ENCODE data around the gene CBY3. TPM values are rescaled to one million over a fixed set of nuclear protein-coding genes. Genes with fewer than 3 reads are reported as not detected.
"Not testable (repeated sequence)": the region's sequence is repeated elsewhere in the genome, so short reads cannot be mapped to it uniquely, and the experiment has no call there.

CBY3 gene
- total RNA-seq, 1 experiment from 2014 or later, result not detected

GRCh38 chr5:179642626-179643025 is 38.2 kb downstream of the CBY3 start:
- ATAC-seq; POLR2A ChIA-PET; intact Hi-C loops (cut with micrococcal nuclease); H3K9me3 ChIP-seq (ENCODE audit: control insufficient read depth in 1 of 2, insufficient read depth in 1 of 2, low read depth in 1 of 2, low read length in 2 of 2); RAD21 ChIA-PET (ENCODE audit: low non-redundant PET in 1 of 2, low total read pairs in 2 of 2, uncharacterized antibody in 2 of 2, unreplicated experiment in 2 of 2); H3K4me2 ChIP-seq (ENCODE audit: low read length); H4K20me1 ChIP-seq (ENCODE audit: insufficient read depth); H3K4me3 ChIP-seq (replicated peaks in 1 of 2; ENCODE audit: low read depth in 1 of 2, low read length in 2 of 2); CTCF ChIA-PET; DNase-seq (ENCODE audit: low read depth, low spot score); H3K79me2 ChIP-seq (ENCODE audit: insufficient read depth, low read length); H3K9me2 ChIP-seq (ENCODE audit: insufficient read depth); H3K9ac ChIP-seq (ENCODE audit: low read length); H3K4me1 ChIP-seq (ENCODE audit: control insufficient read depth in 1 of 2, insufficient read depth in 2 of 2, low read length in 2 of 2); H3K36me3 ChIP-seq (ENCODE audit: control insufficient read depth in 1 of 2, insufficient read depth in 2 of 2, low read length in 2 of 2); H3K27ac ChIP-seq (ENCODE audit: low read depth, low read length); H2AFZ ChIP-seq (ENCODE audit: low read depth, low read length, poor library complexity, severe bottlenecking); H3K27me3 ChIP-seq (ENCODE audit: insufficient read depth, low read length); BruUV-seq (replicated peaks): not testable (repeated sequence)

DNA sequence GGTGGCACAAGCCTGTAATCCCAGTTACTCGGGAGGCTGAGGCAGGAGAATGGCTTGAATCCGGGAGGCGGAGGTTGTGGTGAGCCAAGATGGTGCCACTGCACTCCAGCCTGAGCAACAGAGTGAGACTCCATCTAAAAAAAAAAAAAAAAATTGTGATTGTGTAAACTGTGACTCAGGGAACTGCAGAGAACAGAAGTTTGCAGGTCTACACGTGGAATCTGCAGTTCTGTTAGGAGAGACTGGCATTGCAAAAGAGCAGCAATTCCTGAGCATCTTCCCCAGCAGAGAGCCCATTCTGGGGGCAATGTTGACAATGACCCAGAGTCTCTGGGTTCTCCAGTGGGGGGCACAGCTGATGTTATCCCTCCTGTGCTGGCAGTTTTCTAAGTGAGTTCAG is 39.1 kb downstream of the CBY3 start:
- POLR2A ChIA-PET, result not testable (repeated sequence)

DNA sequence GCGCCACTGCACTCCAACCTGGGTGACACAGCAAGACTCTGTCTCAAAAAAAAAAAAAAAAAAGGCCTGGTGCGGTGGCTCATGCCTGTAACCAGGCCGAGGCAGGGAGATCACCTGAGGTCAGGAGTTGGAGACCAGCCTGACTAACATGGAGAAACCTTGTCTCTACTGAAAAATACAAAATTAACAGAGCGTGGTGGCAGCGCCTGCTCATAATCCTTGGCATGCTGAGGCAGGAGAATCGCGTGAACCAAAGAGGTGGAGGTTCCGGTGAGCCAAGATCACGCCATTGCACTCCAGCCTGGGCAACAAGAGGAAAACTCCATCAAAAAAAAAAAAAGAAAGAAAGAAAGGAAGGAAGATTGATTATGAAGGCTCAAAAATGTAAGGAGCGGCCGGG is 41.5 kb downstream of the CBY3 start:
- H3K27ac ChIP-seq (ENCODE audit: low read depth, low read length); H3K36me3 ChIP-seq (ENCODE audit: control insufficient read depth in 1 of 2, insufficient read depth in 2 of 2, low read length in 2 of 2); H4K20me1 ChIP-seq (ENCODE audit: insufficient read depth); H3K27me3 ChIP-seq (ENCODE audit: insufficient read depth, low read length); H3K9me2 ChIP-seq (ENCODE audit: insufficient read depth); H3K79me2 ChIP-seq (ENCODE audit: insufficient read depth, low read length); ATAC-seq; H3K4me2 ChIP-seq (ENCODE audit: low read length); H3K9ac ChIP-seq (ENCODE audit: low read length); DNase-seq (ENCODE audit: low read depth, low spot score); intact Hi-C loops (cut with micrococcal nuclease); H3K4me3 ChIP-seq (replicated peaks in 1 of 2; ENCODE audit: low read depth in 1 of 2, low read length in 2 of 2); H3K4me1 ChIP-seq (ENCODE audit: control insufficient read depth in 1 of 2, insufficient read depth in 2 of 2, low read length in 2 of 2); BruUV-seq (replicated peaks); RAD21 ChIA-PET (ENCODE audit: low non-redundant PET in 1 of 2, low total read pairs in 2 of 2, uncharacterized antibody in 2 of 2, unreplicated experiment in 2 of 2); H2AFZ ChIP-seq (ENCODE audit: low read depth, low read length, poor library complexity, severe bottlenecking); H3K9me3 ChIP-seq (ENCODE audit: control insufficient read depth in 1 of 2, insufficient read depth in 1 of 2, low read depth in 1 of 2, low read length in 2 of 2): not testable (repeated sequence)
- POLR2A ChIA-PET, result interaction anchor here (2.4 kb wide), 1 partner anchor 16 kb away, joined by 12 read pairs; the partner anchor contains the start of gene HNRNPH1
- CTCF ChIA-PET, result interaction anchor here (0.7 kb wide), 1 partner anchor 230 kb away, joined by 3 read pairs; no protein-coding TSS in a partner anchor

More for the DNA sequence above, 39.1 kb downstream of the CBY3 start:
- CTCF ChIA-PET; H3K27ac ChIP-seq (ENCODE audit: low read depth, low read length); H3K9me3 ChIP-seq (ENCODE audit: control insufficient read depth in 1 of 2, insufficient read depth in 1 of 2, low read depth in 1 of 2, low read length in 2 of 2); H3K79me2 ChIP-seq (ENCODE audit: insufficient read depth, low read length); H3K4me2 ChIP-seq (ENCODE audit: low read length); H3K4me1 ChIP-seq (ENCODE audit: control insufficient read depth in 1 of 2, insufficient read depth in 2 of 2, low read length in 2 of 2); H4K20me1 ChIP-seq (ENCODE audit: insufficient read depth); H3K4me3 ChIP-seq (replicated peaks in 1 of 2; ENCODE audit: low read depth in 1 of 2, low read length in 2 of 2); RAD21 ChIA-PET (ENCODE audit: low non-redundant PET in 1 of 2, low total read pairs in 2 of 2, uncharacterized antibody in 2 of 2, unreplicated experiment in 2 of 2); H3K27me3 ChIP-seq (ENCODE audit: insufficient read depth, low read length); H3K36me3 ChIP-seq (ENCODE audit: control insufficient read depth in 1 of 2, insufficient read depth in 2 of 2, low read length in 2 of 2); H2AFZ ChIP-seq (ENCODE audit: low read depth, low read length, poor library complexity, severe bottlenecking); DNase-seq (ENCODE audit: low read depth, low spot score); H3K9me2 ChIP-seq (ENCODE audit: insufficient read depth); BruUV-seq (replicated peaks); intact Hi-C loops (cut with micrococcal nuclease); H3K9ac ChIP-seq (ENCODE audit: low read length): not testable (repeated sequence)
- 0 out of 2 replicates have a peak, but pooled peaks have one; percentile 32 for ATAC-seq

DNA sequence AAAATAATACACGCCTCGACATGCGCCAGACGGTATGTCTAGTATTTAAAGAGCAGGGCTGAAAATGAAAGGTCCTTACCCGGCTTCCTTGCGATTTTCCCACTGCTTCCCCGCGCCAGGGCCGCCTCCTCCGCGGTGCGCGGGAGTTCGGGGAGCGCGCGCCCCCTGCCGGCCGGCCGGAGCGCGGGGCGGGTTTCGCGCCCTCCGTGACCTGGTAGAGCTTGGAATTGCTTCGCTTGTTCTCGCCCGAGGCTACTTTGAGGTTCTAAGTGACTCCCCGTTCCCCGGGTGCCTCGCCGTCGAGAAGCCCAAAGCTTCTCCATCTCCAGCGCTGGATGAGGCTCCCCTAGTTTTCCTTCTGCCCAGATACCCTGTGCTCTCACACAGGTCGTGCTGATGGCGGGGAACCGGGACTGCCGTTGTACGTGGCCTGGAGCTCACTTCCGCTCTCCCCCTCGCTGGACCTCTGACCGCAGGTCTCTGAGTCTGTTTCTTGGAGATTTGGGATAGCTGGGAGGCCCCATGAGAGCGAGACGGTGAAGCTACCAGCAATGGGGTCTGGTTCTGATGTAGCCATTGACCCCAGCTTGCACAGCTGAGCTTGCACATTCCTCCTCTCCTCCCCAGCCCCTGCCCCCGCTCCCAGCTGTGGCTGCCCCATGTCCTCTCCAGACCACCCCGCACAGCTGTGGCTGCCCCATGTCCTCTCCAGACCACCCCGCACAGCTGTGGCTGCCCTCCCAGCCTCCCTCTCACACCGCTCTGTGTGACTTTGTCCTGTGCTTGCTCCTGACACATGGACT is 46.3 kb downstream of the CBY3 start:
- intact Hi-C loops (cut with micrococcal nuclease); H4K20me1 ChIP-seq (ENCODE audit: insufficient read depth); RAD21 ChIA-PET (ENCODE audit: low non-redundant PET in 1 of 2, low total read pairs in 2 of 2, uncharacterized antibody in 2 of 2, unreplicated experiment in 2 of 2); H3K4me3 ChIP-seq (replicated peaks in 1 of 2; ENCODE audit: low read depth in 1 of 2, low read length in 2 of 2); H3K4me2 ChIP-seq (ENCODE audit: low read length); H3K79me2 ChIP-seq (ENCODE audit: insufficient read depth, low read length); POLR2A ChIA-PET; H2AFZ ChIP-seq (ENCODE audit: low read depth, low read length, poor library complexity, severe bottlenecking); H3K27ac ChIP-seq (ENCODE audit: low read depth, low read length); H3K27me3 ChIP-seq (ENCODE audit: insufficient read depth, low read length); H3K4me1 ChIP-seq (ENCODE audit: control insufficient read depth in 1 of 2, insufficient read depth in 2 of 2, low read length in 2 of 2); H3K36me3 ChIP-seq (ENCODE audit: control insufficient read depth in 1 of 2, insufficient read depth in 2 of 2, low read length in 2 of 2); H3K9me2 ChIP-seq (ENCODE audit: insufficient read depth); CTCF ChIA-PET; BruUV-seq (replicated peaks); H3K9me3 ChIP-seq (ENCODE audit: control insufficient read depth in 1 of 2, insufficient read depth in 1 of 2, low read depth in 1 of 2, low read length in 2 of 2); H3K9ac ChIP-seq (ENCODE audit: low read length); DNase-seq (ENCODE audit: low read depth, low spot score): not testable (repeated sequence)
- ATAC-seq, result peak; percentile 95

Data from HCT116 (cell line).